Measurements from ENCODE around the gene EDARADD. TPM values are rescaled to one million over a fixed set of nuclear protein-coding genes. Genes with fewer than 3 reads are reported as not detected.
A peak's percentile ranks its signal among the peaks of the same experiment; 100 is the strongest.

EDARADD gene
- total RNA-seq, 4 donors from 2014 or later, result 0.42 to 1.2 (median 0.82) TPM

DNA sequence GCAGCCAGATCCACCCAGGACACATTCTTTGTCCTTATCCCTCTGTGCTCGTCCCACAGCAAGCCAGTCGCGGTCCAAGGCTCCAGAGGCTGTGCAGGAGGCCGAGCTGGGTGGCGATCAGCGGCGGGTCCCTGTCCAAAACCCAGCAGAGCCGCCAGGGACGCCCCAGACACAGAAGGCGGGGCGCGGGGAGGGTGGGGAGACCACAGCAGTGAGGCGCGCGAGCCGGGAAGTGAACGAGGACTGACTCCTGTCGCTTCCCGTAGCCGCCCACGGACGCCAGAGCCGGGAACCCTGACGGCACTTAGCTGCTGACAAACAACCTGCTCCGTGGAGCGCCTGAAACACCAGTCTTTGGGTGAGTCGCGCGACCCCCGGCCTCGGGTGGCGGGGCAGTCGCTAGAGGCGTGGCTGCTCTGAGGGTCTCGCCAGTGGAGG, 129.6 kb downstream of the EDARADD start, which contains the start of gene LGALS8:
Gene LGALS8, plus strand, starts transcription at position 279 of the 438 bp plus-strand sequence. CDS start 2,089 bp downstream, outside the sequence.
- peaks cover 0 to 17% (median 3%) of the 10 kb centered on the region in 4 donors for H3K4me1 ChIP-seq
- TF ChIP-seq EP300 (IDR thresholded peaks at IDR 0.05), result peak in 1 of 2 donors; percentile 80
- peak in 1 of 2 donors; percentile 17 for TF ChIP-seq POLR2A (IDR thresholded peaks at IDR 0.05)
- TF ChIP-seq, protein P1, sequence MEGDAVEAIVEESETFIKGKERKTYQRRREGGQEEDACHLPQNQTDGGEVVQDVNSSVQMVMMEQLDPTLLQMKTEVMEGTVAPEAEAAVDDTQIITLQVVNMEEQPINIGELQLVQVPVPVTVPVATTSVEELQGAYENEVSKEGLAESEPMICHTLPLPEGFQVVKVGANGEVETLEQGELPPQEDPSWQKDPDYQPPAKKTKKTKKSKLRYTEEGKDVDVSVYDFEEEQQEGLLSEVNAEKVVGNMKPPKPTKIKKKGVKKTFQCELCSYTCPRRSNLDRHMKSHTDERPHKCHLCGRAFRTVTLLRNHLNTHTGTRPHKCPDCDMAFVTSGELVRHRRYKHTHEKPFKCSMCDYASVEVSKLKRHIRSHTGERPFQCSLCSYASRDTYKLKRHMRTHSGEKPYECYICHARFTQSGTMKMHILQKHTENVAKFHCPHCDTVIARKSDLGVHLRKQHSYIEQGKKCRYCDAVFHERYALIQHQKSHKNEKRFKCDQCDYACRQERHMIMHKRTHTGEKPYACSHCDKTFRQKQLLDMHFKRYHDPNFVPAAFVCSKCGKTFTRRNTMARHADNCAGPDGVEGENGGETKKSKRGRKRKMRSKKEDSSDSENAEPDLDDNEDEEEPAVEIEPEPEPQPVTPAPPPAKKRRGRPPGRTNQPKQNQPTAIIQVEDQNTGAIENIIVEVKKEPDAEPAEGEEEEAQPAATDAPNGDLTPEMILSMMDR (IDR thresholded peaks at IDR 0.05), result peak in 1 of 5 experiments; percentile 34
- H3K4me3 ChIP-seq, result peak within 1 kb of the TSS; percentile 68 to 98 (median 93)
- 1% methylated on average over 15 to 31 of the region's 35 CpGs for WGBS, 2 donors
- peaks cover 0 to 27% (median 0%) of the 10 kb centered on the region in 3 donors for H3K36me3 ChIP-seq
- DNase-seq (ENCODE audit: low spot score in 2 of 2), result peak; percentile 73 to 86
- peak within 1 kb of the TSS; percentile 44 to 94 (median 90) for H3K27ac ChIP-seq
- no peaks in the 10 kb centered on the region for H3K27me3 ChIP-seq
- no peaks in the 10 kb centered on the region for H3K9me3 ChIP-seq

DNA sequence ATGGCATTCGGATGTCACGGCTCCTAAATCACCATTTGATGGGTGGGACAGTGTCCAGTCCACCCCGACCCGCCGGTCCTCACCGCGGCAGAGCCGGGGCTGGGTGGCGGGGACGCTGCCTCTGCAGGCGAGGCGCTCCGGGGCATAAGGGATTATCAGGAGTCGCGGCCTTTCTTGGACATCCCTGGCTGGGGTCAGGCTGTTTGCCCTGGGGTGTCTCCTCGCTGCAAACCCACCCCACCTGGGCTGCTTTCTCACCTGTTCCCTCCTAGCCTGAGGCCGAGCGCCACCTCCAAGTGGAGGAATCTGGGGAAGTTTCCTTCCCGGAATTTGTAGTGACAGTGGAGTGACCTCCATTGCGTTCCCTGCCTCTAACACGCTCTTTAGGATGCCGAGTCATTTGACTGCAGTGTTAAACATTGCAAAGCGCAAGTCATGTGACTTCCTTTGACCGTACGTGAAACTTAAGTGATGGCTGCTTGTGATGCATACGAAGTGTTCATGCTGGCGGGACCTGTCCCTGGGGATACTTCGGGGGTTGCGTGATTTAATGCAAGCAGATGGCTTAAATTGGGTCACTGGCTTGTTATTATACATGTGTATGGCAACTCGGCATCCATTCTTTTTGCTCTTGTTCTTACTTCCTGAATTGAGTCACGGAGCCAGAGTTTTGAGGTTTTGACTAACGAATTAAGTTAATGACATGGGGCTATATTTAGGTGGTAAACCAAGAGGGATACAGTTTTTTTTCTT, 130.2 kb downstream of the EDARADD start:
- TF ChIP-seq, protein P1 (IDR thresholded peaks at IDR 0.05), result no peak
- TF ChIP-seq POLR2A (IDR thresholded peaks at IDR 0.05), result no peak
- TF ChIP-seq EP300 (IDR thresholded peaks at IDR 0.05), result peak in 1 of 2 donors; percentile 32
- peak in 1 of 2 donors; percentile 53 for DNase-seq (ENCODE audit: low spot score in 2 of 2)
- Histone ChIP-seq H3K27me3 (no peaks in the 10 kb centered on the region), H3K27ac (peak overlapping the region; percentile 44 to 94 (median 90)), H3K4me1 (peaks cover 0 to 17% (median 3%) of the 10 kb centered on the region in 4 donors), H3K4me3 (peak overlapping the region; percentile 68 to 98 (median 93)), H3K9me3 (no peaks in the 10 kb centered on the region), H3K36me3 (peaks cover 0 to 32% (median 0%) of the 10 kb centered on the region in 3 donors)
- 0 to 1% methylated on average over 17 to 26 of the region's 32 CpGs for WGBS, 2 donors

DNA sequence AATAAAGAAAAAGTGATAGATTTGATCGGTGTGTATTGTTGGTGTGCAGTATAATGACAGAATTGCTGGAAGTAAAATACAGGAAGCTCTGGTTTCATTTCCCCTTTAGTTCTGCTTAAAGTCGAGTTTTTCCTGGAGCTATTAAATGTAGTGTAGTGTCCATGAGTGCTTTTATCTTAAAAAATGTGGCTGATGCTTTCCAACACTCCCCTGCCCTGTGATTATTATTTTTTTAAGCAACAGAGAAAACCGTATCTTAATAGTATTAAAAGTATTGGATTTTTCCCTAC, 130.8 kb downstream of the EDARADD start:
- DNase-seq (ENCODE audit: low spot score in 2 of 2), result no peak
- Histone ChIP-seq H3K27ac (peak overlapping the region in 3 of 4 donors; percentile 88 to 94 (median 91)), H3K27me3 (no peaks in the 10 kb centered on the region), H3K9me3 (no peaks in the 10 kb centered on the region), H3K36me3 (peaks cover 0 to 32% (median 0%) of the 10 kb centered on the region in 3 donors), H3K4me1 (peaks cover 0 to 17% (median 3%) of the 10 kb centered on the region in 4 donors), H3K4me3 (peak overlapping the region; percentile 68 to 98 (median 93))
- WGBS, 2 donors, result 5 to 8% methylated on average over 3 of the region's 3 CpGs
- TF ChIP-seq POLR2A (IDR thresholded peaks at IDR 0.05), result no peak

DNA sequence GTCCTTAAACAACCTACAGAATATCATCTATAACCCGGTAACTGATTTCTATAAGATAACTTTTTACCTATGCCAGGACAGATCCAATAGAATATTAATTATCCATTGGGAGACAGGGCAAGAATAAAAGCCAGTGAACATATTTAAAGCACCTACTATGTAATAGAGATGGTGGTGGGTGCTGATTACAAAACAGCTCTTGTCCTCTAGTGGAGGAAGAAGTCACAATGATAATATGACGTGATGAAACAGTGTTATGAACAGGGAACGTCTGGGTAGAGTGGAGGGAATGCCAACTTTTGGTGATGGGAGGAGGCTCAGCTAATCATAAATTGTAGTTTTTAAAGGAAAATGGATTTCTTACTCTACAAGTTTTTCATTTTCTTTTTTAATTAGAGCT, 132.0 kb downstream of the EDARADD start:
- Histone ChIP-seq H3K9me3 (no peaks in the 10 kb centered on the region), H3K4me3 (no peak overlapping the region), H3K27me3 (no peaks in the 10 kb centered on the region), H3K4me1 (peaks cover 0 to 20% (median 3%) of the 10 kb centered on the region in 4 donors), H3K27ac (no peak overlapping the region), H3K36me3 (peaks cover 0 to 32% (median 0%) of the 10 kb centered on the region in 3 donors)
- 83 to 85% methylated on average over 3 of the region's 3 CpGs for WGBS, 2 donors
- DNase-seq (ENCODE audit: low spot score in 2 of 2), result no peak
- TF ChIP-seq, protein P1 (IDR thresholded peaks at IDR 0.05), result no peak
- TF ChIP-seq POLR2A (IDR thresholded peaks at IDR 0.05) (no peak), EP300 (IDR thresholded peaks at IDR 0.05) (no peak)

DNA sequence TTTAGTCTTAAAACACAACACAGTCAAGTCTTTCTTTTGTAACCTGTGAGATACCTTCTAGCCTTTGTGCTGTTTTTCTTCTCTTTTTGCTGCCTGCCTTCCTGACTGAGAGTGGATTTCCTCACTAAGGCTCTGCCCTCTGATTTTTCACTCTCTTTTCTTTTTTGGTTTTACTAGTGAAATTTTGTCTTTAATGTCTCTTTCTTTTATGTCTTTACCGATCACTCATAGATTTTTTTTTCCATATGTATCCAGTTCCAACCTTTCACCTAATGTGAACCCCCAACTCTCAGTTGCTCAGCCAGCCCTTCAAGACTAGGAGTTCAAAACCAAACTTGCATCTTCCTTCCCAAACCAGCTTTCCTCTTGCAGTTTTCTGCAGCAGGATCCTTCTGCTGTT, 136.2 kb downstream of the EDARADD start:
- Histone ChIP-seq H3K36me3 (peaks cover 0 to 47% (median 0%) of the 10 kb centered on the region in 3 donors), H3K27ac (no peak overlapping the region), H3K9me3 (no peaks in the 10 kb centered on the region), H3K27me3 (no peaks in the 10 kb centered on the region), H3K4me1 (peaks cover 0 to 6% (median 3%) of the 10 kb centered on the region in 4 donors), H3K4me3 (no peak overlapping the region)
- TF ChIP-seq EP300 (IDR thresholded peaks at IDR 0.05), result no peak
- TF ChIP-seq, protein P1 (IDR thresholded peaks at IDR 0.05), result no peak
- TF ChIP-seq POLR2A (IDR thresholded peaks at IDR 0.05), result no peak
- DNase-seq (ENCODE audit: low spot score in 2 of 2), result no peak
- 83 to 87% methylated on average over 1 of the region's 1 CpG for WGBS, 2 donors
